Esophagus muscularis mucosa (tissue), 3 donors: Measurements from ENCODE around the gene CYBA.
A peak's percentile ranks its signal among the peaks of the same experiment; 100 is the strongest.

ENCODE experiments used
- EP300 ChIP-seq: sonication (generic); formaldehyde crosslinking; IDR thresholded peaks from one replicate; pipeline ENCODE4 v1.6.1; 2017; ENCODE audit warnings: antibody characterized with exemption
- TF ChIP-seq, protein P1 (sequence below), 3 experiments: fragments of 200-600 bp in 2 of 3; fragments of 450-650 bp in 1 of 3; sonication (generic) in 2 of 3; IDR thresholded peaks; one replicate each; pipeline ENCODE4 v1.5.1; 2017 to 2019; ENCODE audit warnings: antibody characterized with exemption in 3 of 3, mild to moderate bottlenecking in 2 of 3, moderate library complexity in 1 of 3

DNA sequence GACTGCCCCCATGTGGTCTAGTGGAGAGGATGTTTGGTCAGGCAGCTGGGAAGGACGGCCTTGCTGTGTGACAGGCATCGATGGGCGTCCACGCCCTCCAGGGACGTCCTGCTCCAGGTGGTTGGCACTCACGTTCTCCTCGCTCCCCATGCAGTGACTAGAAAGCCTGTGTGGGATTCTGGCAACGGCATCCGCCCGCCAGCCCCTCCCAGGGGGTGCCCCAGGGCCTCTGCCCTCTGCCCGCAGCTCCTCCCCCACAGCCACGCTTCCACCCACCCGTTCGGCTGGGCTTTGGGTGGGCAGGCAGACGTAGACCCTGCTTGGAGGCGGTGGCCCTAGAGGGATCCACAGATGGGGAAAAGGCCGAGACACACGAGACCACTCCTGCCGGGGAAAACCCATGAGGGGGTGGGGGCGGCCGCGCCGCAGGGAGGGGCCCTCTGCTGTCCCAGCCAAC, 17.1 kb downstream of the CYBA start:
- TF ChIP-seq, protein P1, sequence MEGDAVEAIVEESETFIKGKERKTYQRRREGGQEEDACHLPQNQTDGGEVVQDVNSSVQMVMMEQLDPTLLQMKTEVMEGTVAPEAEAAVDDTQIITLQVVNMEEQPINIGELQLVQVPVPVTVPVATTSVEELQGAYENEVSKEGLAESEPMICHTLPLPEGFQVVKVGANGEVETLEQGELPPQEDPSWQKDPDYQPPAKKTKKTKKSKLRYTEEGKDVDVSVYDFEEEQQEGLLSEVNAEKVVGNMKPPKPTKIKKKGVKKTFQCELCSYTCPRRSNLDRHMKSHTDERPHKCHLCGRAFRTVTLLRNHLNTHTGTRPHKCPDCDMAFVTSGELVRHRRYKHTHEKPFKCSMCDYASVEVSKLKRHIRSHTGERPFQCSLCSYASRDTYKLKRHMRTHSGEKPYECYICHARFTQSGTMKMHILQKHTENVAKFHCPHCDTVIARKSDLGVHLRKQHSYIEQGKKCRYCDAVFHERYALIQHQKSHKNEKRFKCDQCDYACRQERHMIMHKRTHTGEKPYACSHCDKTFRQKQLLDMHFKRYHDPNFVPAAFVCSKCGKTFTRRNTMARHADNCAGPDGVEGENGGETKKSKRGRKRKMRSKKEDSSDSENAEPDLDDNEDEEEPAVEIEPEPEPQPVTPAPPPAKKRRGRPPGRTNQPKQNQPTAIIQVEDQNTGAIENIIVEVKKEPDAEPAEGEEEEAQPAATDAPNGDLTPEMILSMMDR (IDR thresholded peaks at IDR 0.05) = peak in 1 of 3 experiments; percentile 6
- no peak for TF ChIP-seq EP300
